ENCODE results near the gene VPS29. TPM values are rescaled to one million over a fixed set of nuclear protein-coding genes. Genes with fewer than 3 reads are reported as not detected.
A peak's percentile ranks its signal among the peaks of the same experiment; 100 is the strongest.

The VPS29 gene
- total RNA-seq, 2 experiments from 2014 or later = 71.7 to 76.4 TPM

DNA sequence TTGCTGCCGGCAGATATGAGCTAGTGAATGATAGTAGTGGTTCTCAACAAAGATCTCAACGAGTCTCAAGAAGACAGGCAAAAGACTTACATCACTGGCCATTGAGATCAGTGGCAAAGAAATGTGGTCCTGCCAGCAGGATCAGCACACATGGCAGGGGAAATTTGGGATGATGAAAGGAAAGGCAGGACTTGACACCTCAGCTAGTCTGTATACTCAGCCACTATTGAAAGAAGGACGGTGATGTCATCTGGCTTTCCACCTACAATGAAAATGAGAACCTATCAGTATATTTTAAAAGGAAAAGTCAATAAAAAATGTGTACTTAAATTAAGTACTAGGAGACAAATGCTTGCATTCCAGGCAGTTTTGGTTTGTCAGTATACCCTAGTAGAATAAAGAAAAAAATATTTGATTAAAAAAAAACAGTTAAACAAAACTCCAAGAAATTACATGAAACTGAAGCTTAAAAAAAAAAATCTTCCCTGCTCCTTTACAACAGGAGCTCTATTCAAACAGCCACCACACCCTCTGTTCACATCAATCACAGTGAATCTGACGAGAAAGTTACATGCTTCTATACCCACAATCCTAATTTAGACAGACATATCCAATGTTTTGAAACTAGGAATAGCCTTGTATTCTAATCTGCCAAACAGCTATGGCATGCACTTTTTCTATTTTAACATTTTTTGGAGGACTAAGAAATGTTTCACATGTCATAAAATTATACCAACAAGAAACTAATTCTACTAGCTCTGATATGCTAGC lies 35.1 kb upstream of the VPS29 start:
- H3K27me3 Mint-ChIP-seq = no peaks in the 10 kb centered on the region
- peaks cover 35% of the 10 kb centered on the region for H3K4me1 Mint-ChIP-seq (ENCODE audit: low read depth)
- peaks cover 50% of the 10 kb centered on the region for H3K36me3 Mint-ChIP-seq (ENCODE audit: low read depth)
- ChIA-PET POLR2A (interaction anchor here (0.8 kb wide), 1 partner anchor 13 kb away, joined by 3 read pairs; no protein-coding TSS in a partner anchor), CTCF (interaction anchor here (0.7 to 13.1 kb wide), 6 partner anchors 8 to 106 kb away, joined by 3 to 142 read pairs (median 4); no protein-coding TSS in a partner anchor)
- TF ChIP-seq, protein P1, sequence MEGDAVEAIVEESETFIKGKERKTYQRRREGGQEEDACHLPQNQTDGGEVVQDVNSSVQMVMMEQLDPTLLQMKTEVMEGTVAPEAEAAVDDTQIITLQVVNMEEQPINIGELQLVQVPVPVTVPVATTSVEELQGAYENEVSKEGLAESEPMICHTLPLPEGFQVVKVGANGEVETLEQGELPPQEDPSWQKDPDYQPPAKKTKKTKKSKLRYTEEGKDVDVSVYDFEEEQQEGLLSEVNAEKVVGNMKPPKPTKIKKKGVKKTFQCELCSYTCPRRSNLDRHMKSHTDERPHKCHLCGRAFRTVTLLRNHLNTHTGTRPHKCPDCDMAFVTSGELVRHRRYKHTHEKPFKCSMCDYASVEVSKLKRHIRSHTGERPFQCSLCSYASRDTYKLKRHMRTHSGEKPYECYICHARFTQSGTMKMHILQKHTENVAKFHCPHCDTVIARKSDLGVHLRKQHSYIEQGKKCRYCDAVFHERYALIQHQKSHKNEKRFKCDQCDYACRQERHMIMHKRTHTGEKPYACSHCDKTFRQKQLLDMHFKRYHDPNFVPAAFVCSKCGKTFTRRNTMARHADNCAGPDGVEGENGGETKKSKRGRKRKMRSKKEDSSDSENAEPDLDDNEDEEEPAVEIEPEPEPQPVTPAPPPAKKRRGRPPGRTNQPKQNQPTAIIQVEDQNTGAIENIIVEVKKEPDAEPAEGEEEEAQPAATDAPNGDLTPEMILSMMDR (IDR thresholded peaks at IDR 0.05) = no peak
- ATAC-seq = no peak
- no peak for DNase-seq
- H3K4me3 Mint-ChIP-seq = no peak overlapping the region
- peak overlapping the region; percentile 28 for H3K27ac Mint-ChIP-seq
- no peaks in the 10 kb centered on the region for H3K9me3 Mint-ChIP-seq
- intact Hi-C loops (cut with micrococcal nuclease) = no loop called here

DNA sequence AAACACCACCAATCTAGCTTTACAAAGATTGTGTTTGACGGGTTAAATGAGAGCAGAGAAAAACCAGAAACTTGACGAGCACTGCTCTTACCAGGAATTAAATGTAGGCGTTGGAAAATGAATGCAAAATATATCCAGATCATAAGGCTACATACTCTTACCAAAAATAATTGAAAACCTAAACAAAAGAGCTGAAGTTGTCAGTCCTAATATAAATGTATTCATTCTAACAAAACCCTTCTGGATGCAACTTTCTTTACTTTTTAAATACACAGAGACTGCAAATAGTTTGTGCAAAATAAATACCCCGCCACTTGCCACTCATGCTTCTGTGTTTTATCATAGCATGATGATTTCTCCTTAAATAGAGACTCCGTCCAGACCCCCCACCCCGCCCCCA lies 32.9 kb upstream of the VPS29 start:
- DNase-seq (no peak), ATAC-seq (no peak)
- POLR2A ChIA-PET = interaction anchor here (1.2 kb wide), 1 partner anchor 22 kb away, joined by 3 read pairs; no protein-coding TSS in a partner anchor
- Mint-ChIP-seq H3K4me1 (ENCODE audit: low read depth) (peaks cover 45% of the 10 kb centered on the region), H3K27ac (no peak overlapping the region), H3K4me3 (no peak overlapping the region), H3K9me3 (no peaks in the 10 kb centered on the region), H3K27me3 (no peaks in the 10 kb centered on the region), H3K36me3 (ENCODE audit: low read depth) (peaks cover 65% of the 10 kb centered on the region)
- CTCF ChIA-PET = interaction anchor here (1.3 to 13.1 kb wide), 2 partner anchors 9 to 66 kb away, joined by 4 to 142 read pairs; no protein-coding TSS in a partner anchor
- TF ChIP-seq, protein P1 (IDR thresholded peaks at IDR 0.05) = no peak
- intact Hi-C loops (cut with micrococcal nuclease) = no loop called here

DNA sequence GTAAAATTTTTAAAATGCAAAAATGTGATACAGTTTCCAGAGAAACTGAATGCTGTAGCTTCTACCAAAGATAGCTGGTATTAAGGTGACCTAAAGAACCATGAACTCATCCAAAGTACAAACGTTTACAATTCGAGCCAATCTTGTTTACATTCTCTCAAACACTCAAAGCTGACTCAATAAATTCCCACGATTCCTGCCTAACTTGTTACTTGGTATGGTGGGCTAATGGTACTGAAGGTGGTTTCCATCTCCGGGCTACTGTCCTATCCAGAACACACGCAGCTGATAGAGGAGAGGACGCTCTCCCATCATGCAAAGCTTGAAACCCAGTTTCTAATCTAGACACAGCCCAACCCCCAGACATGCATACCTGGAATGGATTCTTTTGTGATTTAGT lies 31.7 kb upstream of the VPS29 start:
- TF ChIP-seq, protein P1 (IDR thresholded peaks at IDR 0.05) = no peak
- DNase-seq (no peak), ATAC-seq (no peak)
- Mint-ChIP-seq H3K27ac (no peak overlapping the region), H3K4me1 (ENCODE audit: low read depth) (peaks cover 39% of the 10 kb centered on the region), H3K9me3 (no peaks in the 10 kb centered on the region), H3K4me3 (no peak overlapping the region), H3K27me3 (no peaks in the 10 kb centered on the region), H3K36me3 (ENCODE audit: low read depth) (peaks cover 58% of the 10 kb centered on the region)
- ChIA-PET POLR2A (interaction anchor here (1.2 kb wide), 2 partner anchors 7 to 20 kb away, joined by 3 to 4 read pairs; no protein-coding TSS in a partner anchor), CTCF (interaction anchor here (0.6 to 13.1 kb wide), 6 partner anchors 14 to 84 kb away, joined by 3 to 142 read pairs (median 3); partner anchors contain the start of gene ARPC3)
- intact Hi-C loops (cut with micrococcal nuclease) = no loop called here

DNA sequence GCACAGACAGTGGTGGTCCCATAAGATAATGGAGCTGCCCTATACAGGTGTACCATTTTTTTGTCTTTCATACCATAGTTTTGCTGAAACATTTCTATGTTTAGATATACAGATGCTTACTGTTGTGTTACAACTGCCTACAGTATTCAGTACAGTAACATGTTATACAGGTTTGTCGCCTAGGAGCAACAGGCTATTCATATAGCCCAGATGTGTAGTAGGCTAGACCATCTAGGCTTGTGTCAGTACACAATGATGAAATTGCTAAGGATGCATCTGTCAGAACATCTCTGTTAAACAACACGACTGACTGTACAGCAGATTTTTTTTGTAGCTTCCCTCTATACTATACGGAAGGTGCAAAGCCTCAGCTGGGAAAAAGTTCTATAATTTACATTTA lies 30.7 kb upstream of the VPS29 start:
- H3K36me3 Mint-ChIP-seq (ENCODE audit: low read depth) = peaks cover 52% of the 10 kb centered on the region
- H3K27ac Mint-ChIP-seq = peak overlapping the region; percentile 17
- intact Hi-C loops (cut with micrococcal nuclease) = no loop called here
- no peaks in the 10 kb centered on the region for H3K9me3 Mint-ChIP-seq
- no peak overlapping the region for H3K4me3 Mint-ChIP-seq
- H3K4me1 Mint-ChIP-seq (ENCODE audit: low read depth) = peaks cover 36% of the 10 kb centered on the region
- POLR2A ChIA-PET = interaction anchor here (0.5 to 2.0 kb wide), 8 partner anchors 8 to 53 kb away, joined by 3 to 9 read pairs (median 4); partner anchors contain the start of genes RAD9B and VPS29
- TF ChIP-seq, protein P1 (IDR thresholded peaks at IDR 0.05) = no peak
- H3K27me3 Mint-ChIP-seq = no peaks in the 10 kb centered on the region
- DNase-seq = no peak
- ATAC-seq = no peak
- CTCF ChIA-PET = interaction anchor here (0.8 to 13.1 kb wide), 6 partner anchors 14 to 68 kb away, joined by 3 to 142 read pairs (median 6); partner anchors contain the start of gene FAM216A

Measured in activated CD8-positive, alpha-beta T cell treated with anti-CD3 and anti-CD28 coated beads for 36 hours (primary cell).